HEK293 (cell line): ENCODE data around the gene FIGN.

ENCODE experiments used
- ZBTB21 ChIP-seq: fragments of 450-650 bp; formaldehyde crosslinking; IDR thresholded peaks from 2 replicates; pipeline ENCODE4 v1.5.1; 2017; ENCODE audit warnings: missing biosample characterization, missing genetic modification characterization
- ZNF121 ChIP-seq: fragments of 450-650 bp; formaldehyde crosslinking; IDR thresholded peaks from 2 replicates; pipeline ENCODE4 v1.5.1; 2016; ENCODE audit warnings: missing biosample characterization, missing genetic modification characterization
- ZNF274 ChIP-seq, 2 experiments: fragments of 200-500 bp in 1 of 2; fragments of 450-650 bp in 1 of 2; sonication (Bioruptor generic) in 1 of 2; formaldehyde crosslinking in 1 of 2; IDR thresholded peaks; 2 replicates each; pipeline versions ENCODE4 v1.5.1 to v1.6.1; 2014 to 2016; ENCODE audit warnings: borderline replicate concordance in 1 of 2, inconsistent platforms in 1 of 2, low read length in 1 of 2, missing biosample characterization in 1 of 2, missing genetic modification characterization in 1 of 2
- ZNF311 ChIP-seq: fragments of 450-650 bp; formaldehyde crosslinking; IDR thresholded peaks from 2 replicates; pipeline ENCODE4 v1.5.1; 2017; ENCODE audit warnings: missing biosample characterization, missing genetic modification characterization, borderline replicate concordance
- ZNF501 ChIP-seq: fragments of 450-650 bp; formaldehyde crosslinking; IDR thresholded peaks from 2 replicates; pipeline ENCODE4 v1.5.1; 2016; ENCODE audit warnings: missing biosample characterization, missing genetic modification characterization
- ZNF785 ChIP-seq: fragments of 450-650 bp; formaldehyde crosslinking; IDR thresholded peaks from 2 replicates; pipeline ENCODE4 v1.5.1; 2016; ENCODE audit warnings: missing biosample characterization, missing genetic modification characterization
- TF ChIP-seq, protein P1 (sequence below): fragments of 450-650 bp; formaldehyde crosslinking; IDR thresholded peaks from 2 replicates; pipeline ENCODE4 v1.5.1; 2016; ENCODE audit warnings: missing biosample characterization, missing genetic modification characterization, low read depth
- TF ChIP-seq, protein P2 (sequence below): sonication (generic); formaldehyde crosslinking; IDR thresholded peaks from 2 replicates; pipeline ENCODE4 v1.8.1; 2022; ENCODE audit warnings: mild to moderate bottlenecking, moderate library complexity, missing genetic modification reagents
- TF ChIP-seq, protein P3 (sequence below): fragments of 450-650 bp; formaldehyde crosslinking; IDR thresholded peaks from 2 replicates; pipeline ENCODE4 v1.5.0; 2017; ENCODE audit warnings: missing biosample characterization, missing genetic modification characterization, borderline replicate concordance
- TF ChIP-seq, protein P4 (sequence below): fragments of 450-650 bp; formaldehyde crosslinking; IDR thresholded peaks from 2 replicates; pipeline ENCODE4 v1.5.1; 2016; ENCODE audit warnings: missing biosample characterization, missing genetic modification characterization
- TF ChIP-seq, protein P5 (sequence below): fragments of 450-650 bp; formaldehyde crosslinking; IDR thresholded peaks from 2 replicates; pipeline ENCODE4 v1.5.1; 2016; ENCODE audit warnings: missing biosample characterization, missing genetic modification characterization, borderline replicate concordance

DNA sequence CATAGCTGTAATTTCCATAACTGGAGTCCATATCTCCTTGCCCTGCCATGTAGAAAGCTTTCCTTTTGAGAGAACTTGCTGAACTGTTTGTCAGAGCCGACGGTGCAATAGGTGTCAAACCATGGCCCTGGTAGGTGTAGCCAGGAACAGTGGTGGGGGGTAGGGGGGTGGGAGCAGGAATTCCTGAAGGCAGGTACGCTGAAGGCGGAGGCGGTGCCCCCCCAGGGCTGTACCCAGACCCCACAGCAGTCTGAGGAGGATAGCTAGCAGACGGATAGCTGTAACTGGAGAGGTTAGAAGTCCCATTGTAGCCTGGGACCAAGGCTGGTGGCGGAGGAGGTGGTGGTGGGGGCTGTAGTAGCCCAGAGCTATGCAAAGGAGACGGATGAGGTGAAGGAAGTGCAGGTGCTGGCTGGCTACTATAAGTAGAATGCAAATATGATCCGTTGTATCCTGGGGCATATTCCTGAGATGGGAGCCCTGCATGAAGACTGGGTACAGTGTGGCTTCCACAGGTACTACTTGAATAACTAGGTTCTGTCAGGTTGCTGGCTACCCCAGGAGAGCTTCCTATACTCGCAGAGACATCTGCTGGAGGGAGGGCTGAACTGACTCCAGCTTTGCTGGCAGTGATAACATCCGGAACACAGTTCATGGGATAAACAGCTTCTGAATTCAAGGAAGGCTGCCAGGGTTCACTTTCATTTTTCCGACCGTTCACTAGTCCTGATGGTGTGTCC is 124.8 kb downstream of the FIGN start:
- no peak for TF ChIP-seq ZNF274 (IDR thresholded peaks at IDR 0.05; ENCODE audit: low read length)
- TF ChIP-seq ZNF274 (tag by site-specific recombination; IDR thresholded peaks at IDR 0.05; ENCODE audit: borderline replicate concordance) = no peak
- TF ChIP-seq, protein P1, sequence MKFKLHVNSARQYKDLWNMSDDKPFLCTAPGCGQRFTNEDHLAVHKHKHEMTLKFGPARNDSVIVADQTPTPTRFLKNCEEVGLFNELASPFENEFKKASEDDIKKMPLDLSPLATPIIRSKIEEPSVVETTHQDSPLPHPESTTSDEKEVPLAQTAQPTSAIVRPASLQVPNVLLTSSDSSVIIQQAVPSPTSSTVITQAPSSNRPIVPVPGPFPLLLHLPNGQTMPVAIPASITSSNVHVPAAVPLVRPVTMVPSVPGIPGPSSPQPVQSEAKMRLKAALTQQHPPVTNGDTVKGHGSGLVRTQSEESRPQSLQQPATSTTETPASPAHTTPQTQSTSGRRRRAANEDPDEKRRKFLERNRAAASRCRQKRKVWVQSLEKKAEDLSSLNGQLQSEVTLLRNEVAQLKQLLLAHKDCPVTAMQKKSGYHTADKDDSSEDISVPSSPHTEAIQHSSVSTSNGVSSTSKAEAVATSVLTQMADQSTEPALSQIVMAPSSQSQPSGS (tag by site-specific recombination) = no peak
- TF ChIP-seq, protein P2, sequence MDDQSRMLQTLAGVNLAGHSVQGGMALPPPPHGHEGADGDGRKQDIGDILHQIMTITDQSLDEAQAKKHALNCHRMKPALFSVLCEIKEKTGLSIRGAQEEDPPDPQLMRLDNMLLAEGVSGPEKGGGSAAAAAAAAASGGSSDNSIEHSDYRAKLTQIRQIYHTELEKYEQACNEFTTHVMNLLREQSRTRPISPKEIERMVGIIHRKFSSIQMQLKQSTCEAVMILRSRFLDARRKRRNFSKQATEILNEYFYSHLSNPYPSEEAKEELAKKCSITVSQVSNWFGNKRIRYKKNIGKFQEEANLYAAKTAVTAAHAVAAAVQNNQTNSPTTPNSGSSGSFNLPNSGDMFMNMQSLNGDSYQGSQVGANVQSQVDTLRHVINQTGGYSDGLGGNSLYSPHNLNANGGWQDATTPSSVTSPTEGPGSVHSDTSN (CRISPR knock-in tag) = no peak
- no peak for TF ChIP-seq ZNF785 (tag by site-specific recombination)
- TF ChIP-seq, protein P3, sequence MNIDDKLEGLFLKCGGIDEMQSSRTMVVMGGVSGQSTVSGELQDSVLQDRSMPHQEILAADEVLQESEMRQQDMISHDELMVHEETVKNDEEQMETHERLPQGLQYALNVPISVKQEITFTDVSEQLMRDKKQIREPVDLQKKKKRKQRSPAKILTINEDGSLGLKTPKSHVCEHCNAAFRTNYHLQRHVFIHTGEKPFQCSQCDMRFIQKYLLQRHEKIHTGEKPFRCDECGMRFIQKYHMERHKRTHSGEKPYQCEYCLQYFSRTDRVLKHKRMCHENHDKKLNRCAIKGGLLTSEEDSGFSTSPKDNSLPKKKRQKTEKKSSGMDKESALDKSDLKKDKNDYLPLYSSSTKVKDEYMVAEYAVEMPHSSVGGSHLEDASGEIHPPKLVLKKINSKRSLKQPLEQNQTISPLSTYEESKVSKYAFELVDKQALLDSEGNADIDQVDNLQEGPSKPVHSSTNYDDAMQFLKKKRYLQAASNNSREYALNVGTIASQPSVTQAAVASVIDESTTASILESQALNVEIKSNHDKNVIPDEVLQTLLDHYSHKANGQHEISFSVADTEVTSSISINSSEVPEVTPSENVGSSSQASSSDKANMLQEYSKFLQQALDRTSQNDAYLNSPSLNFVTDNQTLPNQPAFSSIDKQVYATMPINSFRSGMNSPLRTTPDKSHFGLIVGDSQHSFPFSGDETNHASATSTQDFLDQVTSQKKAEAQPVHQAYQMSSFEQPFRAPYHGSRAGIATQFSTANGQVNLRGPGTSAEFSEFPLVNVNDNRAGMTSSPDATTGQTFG (tag by site-specific recombination) = no peak
- TF ChIP-seq ZNF501 (tag by site-specific recombination) = no peak
- TF ChIP-seq ZNF311 (tag by site-specific recombination) = no peak
- TF ChIP-seq, protein P4, sequence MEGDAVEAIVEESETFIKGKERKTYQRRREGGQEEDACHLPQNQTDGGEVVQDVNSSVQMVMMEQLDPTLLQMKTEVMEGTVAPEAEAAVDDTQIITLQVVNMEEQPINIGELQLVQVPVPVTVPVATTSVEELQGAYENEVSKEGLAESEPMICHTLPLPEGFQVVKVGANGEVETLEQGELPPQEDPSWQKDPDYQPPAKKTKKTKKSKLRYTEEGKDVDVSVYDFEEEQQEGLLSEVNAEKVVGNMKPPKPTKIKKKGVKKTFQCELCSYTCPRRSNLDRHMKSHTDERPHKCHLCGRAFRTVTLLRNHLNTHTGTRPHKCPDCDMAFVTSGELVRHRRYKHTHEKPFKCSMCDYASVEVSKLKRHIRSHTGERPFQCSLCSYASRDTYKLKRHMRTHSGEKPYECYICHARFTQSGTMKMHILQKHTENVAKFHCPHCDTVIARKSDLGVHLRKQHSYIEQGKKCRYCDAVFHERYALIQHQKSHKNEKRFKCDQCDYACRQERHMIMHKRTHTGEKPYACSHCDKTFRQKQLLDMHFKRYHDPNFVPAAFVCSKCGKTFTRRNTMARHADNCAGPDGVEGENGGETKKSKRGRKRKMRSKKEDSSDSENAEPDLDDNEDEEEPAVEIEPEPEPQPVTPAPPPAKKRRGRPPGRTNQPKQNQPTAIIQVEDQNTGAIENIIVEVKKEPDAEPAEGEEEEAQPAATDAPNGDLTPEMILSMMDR (tag by site-specific recombination) = no peak
- TF ChIP-seq ZBTB21 (tag by site-specific recombination) = no peak
- TF ChIP-seq, protein P5, sequence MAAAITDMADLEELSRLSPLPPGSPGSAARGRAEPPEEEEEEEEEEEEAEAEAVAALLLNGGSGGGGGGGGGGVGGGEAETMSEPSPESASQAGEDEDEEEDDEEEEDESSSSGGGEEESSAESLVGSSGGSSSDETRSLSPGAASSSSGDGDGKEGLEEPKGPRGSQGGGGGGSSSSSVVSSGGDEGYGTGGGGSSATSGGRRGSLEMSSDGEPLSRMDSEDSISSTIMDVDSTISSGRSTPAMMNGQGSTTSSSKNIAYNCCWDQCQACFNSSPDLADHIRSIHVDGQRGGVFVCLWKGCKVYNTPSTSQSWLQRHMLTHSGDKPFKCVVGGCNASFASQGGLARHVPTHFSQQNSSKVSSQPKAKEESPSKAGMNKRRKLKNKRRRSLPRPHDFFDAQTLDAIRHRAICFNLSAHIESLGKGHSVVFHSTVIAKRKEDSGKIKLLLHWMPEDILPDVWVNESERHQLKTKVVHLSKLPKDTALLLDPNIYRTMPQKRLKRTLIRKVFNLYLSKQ (tag by site-specific recombination) = no peak
- TF ChIP-seq ZNF121 (tag by site-specific recombination) = no peak
